Measurements from ENCODE around the gene KRT12. TPM values are rescaled to one million over a fixed set of nuclear protein-coding genes. Genes with fewer than 3 reads are reported as not detected.

KRT12 gene
- total and polyA plus RNA-seq, 2 of the 4 experiments (the other 2 are of a cell fraction): not detected

- Histone ChIP-seq H2BK5ac (ENCODE audit: low read depth, low read length, poor library complexity, severe bottlenecking) (no peak overlapping the region), H2BK20ac (ENCODE audit: low read depth, low read length) (no peak overlapping the region), H3K9ac (ENCODE audit: low read depth, low read length) (no peak overlapping the region), H3K18ac (ENCODE audit: low read depth, low read length) (no peak overlapping the region), H3K36me3 (ENCODE audit: control insufficient read depth, insufficient read depth, low read length) (no peaks in the 10 kb centered on the region), H4K8ac (ENCODE audit: low read depth in 2 of 2, low read length in 2 of 2) (no peak overlapping the region), H3K23ac (ENCODE audit: low read depth, low read length) (no peak overlapping the region), H2AK5ac (ENCODE audit: low read depth, low read length) (no peak overlapping the region), H2BK15ac (ENCODE audit: low read depth, low read length) (no peak overlapping the region), H4K5ac (ENCODE audit: low read depth, low read length) (no peak overlapping the region), H3K9me3 (ENCODE audit: control insufficient read depth, insufficient read depth, low read length) (no peaks in the 10 kb centered on the region), H2BK120ac (ENCODE audit: low read depth, low read length) (no peak overlapping the region), H3K14ac (replicated peaks; ENCODE audit: low read depth, low read length) (no peak overlapping the region), H3K79me1 (ENCODE audit: low read depth in 1 of 2, low read length in 2 of 2) (no peaks in the 10 kb centered on the region), H2AFZ (replicated peaks; ENCODE audit: low read length, poor library complexity) (no peak overlapping the region), H3K4me1 (ENCODE audit: control insufficient read depth, insufficient read depth, low read length) (peaks cover 2% of the 10 kb centered on the region), H3K56ac (ENCODE audit: extremely low read depth, insufficient read depth, low read length) (no peak overlapping the region), H3K4me2 (ENCODE audit: low read depth, low read length) (no peak overlapping the region), H4K91ac (ENCODE audit: insufficient read depth, low read depth, low read length) (no peak overlapping the region), H3K4ac (ENCODE audit: low read depth, low read length) (no peak overlapping the region), H3K4me3 (ENCODE audit: insufficient read depth, low read depth, low read length) (no peak overlapping the region), H3K9me1 (ENCODE audit: insufficient read depth, low read length) (no peaks in the 10 kb centered on the region), H2AK9ac (replicated peaks; ENCODE audit: low read depth, low read length, poor library complexity) (no peak overlapping the region), H3K27me3 (ENCODE audit: control insufficient read depth, insufficient read depth, low read length) (peaks cover 2% of the 10 kb centered on the region; the same call in 1 of the 2 replicates), H4K20me1 (ENCODE audit: insufficient read depth, low read length) (no peaks in the 10 kb centered on the region), H3K27ac (ENCODE audit: insufficient read depth, low read length) (no peak overlapping the region)
- WGBS, 2 experiments (ENCODE audit: extremely low coverage in 2 of 2, insufficient read length in 1 of 2): no CpG with 5 or more reads among the region's 1 CpG
- CTCF ChIA-PET: interaction anchor here (0.8 to 1.0 kb wide), 3 partner anchors 16 to 449 kb away, joined by 3 to 4 read pairs (median 3); no protein-coding TSS in a partner anchor
- BruUV-seq (replicated peaks): no TSS peak
- intact Hi-C loops (cut with micrococcal nuclease) (no loop called here), dilution Hi-C loops (cut with HindIII; ENCODE audit: low sequenced_read_pairs, unreplicated experiment) (no loop called here), in situ Hi-C loops (cut with MboI; ENCODE audit: low sequenced_read_pairs) (no loop called here)
- DNase-seq (no peak), ATAC-seq (ENCODE audit: low read depth) (no peak)
- POLR2A ChIA-PET (ENCODE audit: unreplicated experiment): no interaction called here
- no peak for TF ChIP-seq CHD1 (IDR thresholded peaks at IDR 0.05; ENCODE audit: low read depth, low read length)
- no peak for TF ChIP-seq RAD21 (IDR thresholded peaks at IDR 0.05; ENCODE audit: low read length)
- TF ChIP-seq FOS (IDR thresholded peaks at IDR 0.05; ENCODE audit: low read depth, low read length): no peak
- no peak for TF ChIP-seq POLR2A (IDR thresholded peaks at IDR 0.05; ENCODE audit: low read depth, low read length)
- TF ChIP-seq RFX5 (IDR thresholded peaks at IDR 0.05; ENCODE audit: low read depth, low read length): no peak
- no peak for TF ChIP-seq ELK1 (IDR thresholded peaks at IDR 0.05; ENCODE audit: borderline replicate concordance, low read depth, low read length)
- TF ChIP-seq MAFK (IDR thresholded peaks at IDR 0.05; ENCODE audit: low read depth, low read length): no peak
- TF ChIP-seq RCOR1 (IDR thresholded peaks at IDR 0.05; ENCODE audit: insufficient replicate concordance, low read length): no peak
- no peak for TF ChIP-seq USF2 (IDR thresholded peaks at IDR 0.05; ENCODE audit: low read depth, low read length)
- TF ChIP-seq CTCF (conservative IDR thresholded peaks at IDR 0.05; ENCODE audit: low read depth, low read length): no peak
- no peak for TF ChIP-seq MXI1 (IDR thresholded peaks at IDR 0.05; ENCODE audit: borderline replicate concordance, low read depth, low read length)
- no peak for TF ChIP-seq BHLHE40 (IDR thresholded peaks at IDR 0.05; ENCODE audit: low read depth, low read length)
- no peak for TF ChIP-seq MAZ (IDR thresholded peaks at IDR 0.05; ENCODE audit: borderline replicate concordance, low read depth, low read length)
- TF ChIP-seq SMC3 (IDR thresholded peaks at IDR 0.05; ENCODE audit: low read depth, low read length): no peak
Observed at GRCh38 chr17:40873801-40874200, 6.8 kb upstream of the KRT12 start.

Data from IMR-90 (cell line).